SK-N-SH treated with all-trans-retinoic acid at 6 μM for 48 hours (cell line): ENCODE results near the gene KIAA1755.
A peak's percentile ranks its signal among the peaks of the same experiment; 100 is the strongest.

Experiments
- ATAC-seq: fragments of 200-7000 bp; cut with Tn5 transposase; 3 replicates; pipeline ENCODE4 v1.9.1; 2020; ENCODE audit warnings: mild to moderate bottlenecking, moderate library complexity
- ARNTL ChIP-seq: fragments of 450-650 bp; formaldehyde crosslinking; IDR thresholded peaks from 2 replicates; pipeline ENCODE4 v1.5.0; 2020; ENCODE audit warnings: low read depth, mild to moderate bottlenecking, moderate library complexity, borderline replicate concordance
- BACH2 ChIP-seq: fragments of 250-450 bp; sonication (Bioruptor Pico); IDR thresholded peaks from 2 replicates; pipeline ENCODE4 v1.9.0; 2021; ENCODE audit warnings: mild to moderate bottlenecking, borderline replicate concordance
- CSDC2 ChIP-seq: fragments of 250-450 bp; sonication (Bioruptor Pico); IDR thresholded peaks from 2 replicates; pipeline ENCODE4 v1.5.0; 2020; ENCODE audit warnings: mild to moderate bottlenecking, moderate library complexity
- ESRRG ChIP-seq: fragments of 250-450 bp; sonication (Bioruptor Pico); IDR thresholded peaks from 2 replicates; pipeline ENCODE4 v1.6.1; 2021; ENCODE audit warnings: mild to moderate bottlenecking
- GLIS3 ChIP-seq: fragments of 250-450 bp; sonication (Bioruptor Pico); IDR thresholded peaks from 2 replicates; pipeline ENCODE4 v1.5.0; 2020; ENCODE audit warnings: mild to moderate bottlenecking, moderate library complexity
- ISL1 ChIP-seq: fragments of 250-450 bp; sonication (Bioruptor Pico); IDR thresholded peaks from 2 replicates; pipeline ENCODE4 v2.1.2; 2022; ENCODE audit warnings: mild to moderate bottlenecking, moderate library complexity
- OSR1 ChIP-seq: fragments of 250-450 bp; sonication (Bioruptor Pico); IDR thresholded peaks from 2 replicates; pipeline ENCODE4 v1.8.0; 2022; ENCODE audit warnings: moderate library complexity, mild to moderate bottlenecking, inconsistent platforms
- PPARA ChIP-seq: fragments of 250-450 bp; sonication (Bioruptor Pico); IDR thresholded peaks from 2 replicates; pipeline ENCODE4 v1.5.0; 2020; ENCODE audit warnings: mild to moderate bottlenecking, borderline replicate concordance
- RARB ChIP-seq: fragments of 250-450 bp; sonication (Bioruptor Pico); IDR thresholded peaks from 2 replicates; pipeline ENCODE4 v1.8.0; 2021; ENCODE audit warnings: mild to moderate bottlenecking, moderate library complexity
- SNAI2 ChIP-seq: fragments of 250-450 bp; sonication (Bioruptor Pico); IDR thresholded peaks from 2 replicates; pipeline ENCODE4 v1.5.0; 2020; ENCODE audit warnings: mild to moderate bottlenecking, moderate library complexity
- TCF4 ChIP-seq: fragments of 250-450 bp; sonication (Bioruptor Pico); IDR thresholded peaks from 2 replicates; pipeline ENCODE4 v1.8.0; 2021; ENCODE audit warnings: mild to moderate bottlenecking, moderate library complexity, borderline replicate concordance
- TOX ChIP-seq: fragments of 250-450 bp; sonication (Bioruptor Pico); IDR thresholded peaks from 2 replicates; pipeline ENCODE4 v1.8.0; 2021; ENCODE audit warnings: mild to moderate bottlenecking, moderate library complexity, borderline replicate concordance
- ZC3H10 ChIP-seq: fragments of 250-450 bp; sonication (Bioruptor Pico); IDR thresholded peaks from 2 replicates; pipeline ENCODE4 v1.5.1; 2021; ENCODE audit warnings: mild to moderate bottlenecking, moderate library complexity
- ZFP3 ChIP-seq: fragments of 250-450 bp; sonication (Bioruptor Pico); IDR thresholded peaks from 2 replicates; pipeline ENCODE4 v1.5.0; 2020; ENCODE audit warnings: mild to moderate bottlenecking, moderate library complexity
- ZFP30 ChIP-seq: fragments of 450-650 bp; formaldehyde crosslinking; IDR thresholded peaks from 2 replicates; pipeline ENCODE4 v1.5.0; 2022; ENCODE audit warnings: mild to moderate bottlenecking, moderate library complexity
- ZNF565 ChIP-seq: fragments of 450-650 bp; formaldehyde crosslinking; conservative IDR thresholded peaks from 2 replicates; pipeline ENCODE4 v1.5.0; 2020; ENCODE audit warnings: low read depth, mild to moderate bottlenecking, moderate library complexity
- ZNF70 ChIP-seq: fragments of 450-650 bp; formaldehyde crosslinking; IDR thresholded peaks from 2 replicates; pipeline ENCODE4 v1.5.0; 2020; ENCODE audit warnings: mild to moderate bottlenecking, moderate library complexity
- ZNF8 ChIP-seq: fragments of 450-650 bp; formaldehyde crosslinking; IDR thresholded peaks from 2 replicates; pipeline ENCODE4 v1.5.0; 2020; ENCODE audit warnings: mild to moderate bottlenecking, moderate library complexity
- TF ChIP-seq, protein P1 (sequence below): fragments of 250-450 bp; sonication (Bioruptor Pico); IDR thresholded peaks from 2 replicates; pipeline ENCODE4 v1.5.1; 2021; ENCODE audit warnings: mild to moderate bottlenecking, moderate library complexity
- TF ChIP-seq, protein P2 (sequence below): fragments of 250-450 bp; sonication (Bioruptor Pico); IDR thresholded peaks from 2 replicates; pipeline ENCODE4 v1.5.1; 2020; ENCODE audit warnings: low read depth, mild to moderate bottlenecking, moderate library complexity
- TF ChIP-seq, protein P3 (sequence below): fragments of 250-450 bp; sonication (Bioruptor Pico); IDR thresholded peaks from 2 replicates; pipeline ENCODE4 v1.5.0; 2020; ENCODE audit warnings: mild to moderate bottlenecking, moderate library complexity
- TF ChIP-seq, protein P4 (sequence below): fragments of 250-450 bp; sonication (Bioruptor Pico); IDR thresholded peaks from 2 replicates; pipeline ENCODE4 v1.8.0; 2021; ENCODE audit warnings: low read depth, mild to moderate bottlenecking, moderate library complexity, borderline replicate concordance
- TF ChIP-seq, protein P5 (sequence below): fragments of 250-450 bp; sonication (Bioruptor Pico); IDR thresholded peaks from 2 replicates; pipeline ENCODE4 v1.8.0; 2020; ENCODE audit warnings: mild to moderate bottlenecking, moderate library complexity, borderline replicate concordance

KIAA1755 gene

DNA sequence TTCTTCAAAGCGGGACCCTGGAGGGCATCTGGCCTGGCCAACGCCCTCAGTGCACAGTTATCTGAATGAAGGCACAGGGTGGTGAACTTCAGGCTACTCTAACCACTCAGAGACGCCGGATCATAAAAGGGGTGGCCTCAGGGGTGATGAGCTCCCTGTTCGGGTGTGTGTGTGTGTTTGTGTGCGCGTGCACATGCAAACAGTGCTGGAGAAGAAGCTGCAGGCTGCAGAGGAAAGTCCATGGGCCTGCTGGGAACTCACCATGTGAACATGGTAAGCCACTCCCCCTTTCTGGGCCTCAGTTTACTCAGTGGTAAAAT is 42.0 kb downstream of the KIAA1755 start (continued):
- TF ChIP-seq ESRRG (CRISPR knock-in tag), result no peak
- TF ChIP-seq, protein P1, sequence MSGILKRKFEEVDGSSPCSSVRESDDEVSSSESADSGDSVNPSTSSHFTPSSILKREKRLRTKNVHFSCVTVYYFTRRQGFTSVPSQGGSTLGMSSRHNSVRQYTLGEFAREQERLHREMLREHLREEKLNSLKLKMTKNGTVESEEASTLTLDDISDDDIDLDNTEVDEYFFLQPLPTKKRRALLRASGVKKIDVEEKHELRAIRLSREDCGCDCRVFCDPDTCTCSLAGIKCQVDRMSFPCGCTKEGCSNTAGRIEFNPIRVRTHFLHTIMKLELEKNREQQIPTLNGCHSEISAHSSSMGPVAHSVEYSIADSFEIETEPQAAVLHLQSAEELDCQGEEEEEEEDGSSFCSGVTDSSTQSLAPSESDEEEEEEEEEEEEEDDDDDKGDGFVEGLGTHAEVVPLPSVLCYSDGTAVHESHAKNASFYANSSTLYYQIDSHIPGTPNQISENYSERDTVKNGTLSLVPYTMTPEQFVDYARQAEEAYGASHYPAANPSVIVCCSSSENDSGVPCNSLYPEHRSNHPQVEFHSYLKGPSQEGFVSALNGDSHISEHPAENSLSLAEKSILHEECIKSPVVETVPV (CRISPR knock-in tag), result no peak

DNA sequence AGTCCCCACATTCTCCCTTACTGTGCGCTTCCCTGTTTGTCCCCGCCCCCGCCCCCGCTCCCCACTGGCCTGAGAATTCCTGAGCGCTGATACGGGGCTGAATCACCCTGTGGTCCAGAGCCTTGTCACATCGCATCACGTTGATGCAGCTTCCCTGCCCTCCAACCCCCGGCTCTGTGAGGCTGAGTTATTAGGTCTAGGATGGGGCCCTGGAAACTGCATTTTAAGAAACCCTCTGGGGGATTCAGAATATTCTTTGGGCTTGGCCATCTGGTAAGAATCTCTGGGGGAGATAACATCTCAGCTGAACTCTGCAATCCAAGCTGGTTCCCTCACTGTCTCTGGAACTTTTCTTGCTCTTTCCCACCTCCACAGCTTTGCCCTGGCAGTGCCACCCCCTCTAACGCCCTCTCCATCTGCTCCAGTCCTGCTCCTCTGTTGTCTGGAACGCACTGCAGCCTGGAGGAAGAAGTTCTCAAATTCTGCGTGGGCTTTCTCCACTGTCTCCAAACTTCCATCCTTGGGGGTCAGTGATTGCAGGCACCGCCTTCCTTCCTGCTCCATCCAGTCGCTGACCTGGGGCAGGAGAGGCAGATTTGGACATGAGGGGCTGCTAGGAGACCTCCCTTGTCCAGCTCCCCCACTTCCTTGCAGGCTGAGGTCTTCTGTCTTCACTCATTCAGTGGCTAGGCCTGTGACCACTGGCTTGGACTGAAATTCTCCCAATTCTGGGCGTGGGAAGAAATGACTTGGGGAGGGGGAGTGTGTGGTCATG is 42.6 kb downstream of the KIAA1755 start:
- peak; percentile 89 for ATAC-seq

More for the DNA sequence above, 42.6 kb downstream of the KIAA1755 start:
- TF ChIP-seq, protein P2, sequence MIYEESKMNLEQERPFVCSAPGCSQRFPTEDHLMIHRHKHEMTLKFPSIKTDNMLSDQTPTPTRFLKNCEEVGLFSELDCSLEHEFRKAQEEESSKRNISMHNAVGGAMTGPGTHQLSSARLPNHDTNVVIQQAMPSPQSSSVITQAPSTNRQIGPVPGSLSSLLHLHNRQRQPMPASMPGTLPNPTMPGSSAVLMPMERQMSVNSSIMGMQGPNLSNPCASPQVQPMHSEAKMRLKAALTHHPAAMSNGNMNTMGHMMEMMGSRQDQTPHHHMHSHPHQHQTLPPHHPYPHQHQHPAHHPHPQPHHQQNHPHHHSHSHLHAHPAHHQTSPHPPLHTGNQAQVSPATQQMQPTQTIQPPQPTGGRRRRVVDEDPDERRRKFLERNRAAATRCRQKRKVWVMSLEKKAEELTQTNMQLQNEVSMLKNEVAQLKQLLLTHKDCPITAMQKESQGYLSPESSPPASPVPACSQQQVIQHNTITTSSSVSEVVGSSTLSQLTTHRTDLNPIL (CRISPR knock-in tag), result 0 out of 2 replicates have a peak, but pooled peaks have one; percentile 28
- TF ChIP-seq PPARA (CRISPR knock-in tag) (no peak), BACH2 (CRISPR knock-in tag) (no peak), RARB (CRISPR knock-in tag) (peak; percentile 49; the same call in 1 of the 2 replicates), GLIS3 (no peak), ZNF8 (no peak), CSDC2 (CRISPR knock-in tag) (0 out of 2 replicates have a peak, but pooled peaks have one; percentile 35), SNAI2 (CRISPR knock-in tag) (peak; percentile 61; the same call in 1 of the 2 replicates), TOX (CRISPR knock-in tag) (no peak), ARNTL (no peak), ZC3H10 (CRISPR knock-in tag) (peak; percentile 29; the same call in 1 of the 2 replicates), ISL1 (peak; percentile 80), TCF4 (peak; percentile 80), OSR1 (no peak), ZNF70 (CRISPR knock-in tag) (peak; percentile 76), ESRRG (CRISPR knock-in tag) (no peak), ZFP30 (CRISPR knock-in tag) (no peak), ZFP3 (no peak), ZNF565 (CRISPR knock-in tag) (no peak)
- TF ChIP-seq, protein P3, sequence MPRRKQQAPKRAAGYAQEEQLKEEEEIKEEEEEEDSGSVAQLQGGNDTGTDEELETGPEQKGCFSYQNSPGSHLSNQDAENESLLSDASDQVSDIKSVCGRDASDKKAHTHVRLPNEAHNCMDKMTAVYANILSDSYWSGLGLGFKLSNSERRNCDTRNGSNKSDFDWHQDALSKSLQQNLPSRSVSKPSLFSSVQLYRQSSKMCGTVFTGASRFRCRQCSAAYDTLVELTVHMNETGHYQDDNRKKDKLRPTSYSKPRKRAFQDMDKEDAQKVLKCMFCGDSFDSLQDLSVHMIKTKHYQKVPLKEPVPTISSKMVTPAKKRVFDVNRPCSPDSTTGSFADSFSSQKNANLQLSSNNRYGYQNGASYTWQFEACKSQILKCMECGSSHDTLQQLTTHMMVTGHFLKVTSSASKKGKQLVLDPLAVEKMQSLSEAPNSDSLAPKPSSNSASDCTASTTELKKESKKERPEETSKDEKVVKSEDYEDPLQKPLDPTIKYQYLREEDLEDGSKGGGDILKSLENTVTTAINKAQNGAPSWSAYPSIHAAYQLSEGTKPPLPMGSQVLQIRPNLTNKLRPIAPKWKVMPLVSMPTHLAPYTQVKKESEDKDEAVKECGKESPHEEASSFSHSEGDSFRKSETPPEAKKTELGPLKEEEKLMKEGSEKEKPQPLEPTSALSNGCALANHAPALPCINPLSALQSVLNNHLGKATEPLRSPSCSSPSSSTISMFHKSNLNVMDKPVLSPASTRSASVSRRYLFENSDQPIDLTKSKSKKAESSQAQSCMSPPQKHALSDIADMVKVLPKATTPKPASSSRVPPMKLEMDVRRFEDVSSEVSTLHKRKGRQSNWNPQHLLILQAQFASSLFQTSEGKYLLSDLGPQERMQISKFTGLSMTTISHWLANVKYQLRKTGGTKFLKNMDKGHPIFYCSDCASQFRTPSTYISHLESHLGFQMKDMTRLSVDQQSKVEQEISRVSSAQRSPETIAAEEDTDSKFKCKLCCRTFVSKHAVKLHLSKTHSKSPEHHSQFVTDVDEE (CRISPR knock-in tag), result peak; percentile 44; the same call in 1 of the 2 replicates
- TF ChIP-seq, protein P4, sequence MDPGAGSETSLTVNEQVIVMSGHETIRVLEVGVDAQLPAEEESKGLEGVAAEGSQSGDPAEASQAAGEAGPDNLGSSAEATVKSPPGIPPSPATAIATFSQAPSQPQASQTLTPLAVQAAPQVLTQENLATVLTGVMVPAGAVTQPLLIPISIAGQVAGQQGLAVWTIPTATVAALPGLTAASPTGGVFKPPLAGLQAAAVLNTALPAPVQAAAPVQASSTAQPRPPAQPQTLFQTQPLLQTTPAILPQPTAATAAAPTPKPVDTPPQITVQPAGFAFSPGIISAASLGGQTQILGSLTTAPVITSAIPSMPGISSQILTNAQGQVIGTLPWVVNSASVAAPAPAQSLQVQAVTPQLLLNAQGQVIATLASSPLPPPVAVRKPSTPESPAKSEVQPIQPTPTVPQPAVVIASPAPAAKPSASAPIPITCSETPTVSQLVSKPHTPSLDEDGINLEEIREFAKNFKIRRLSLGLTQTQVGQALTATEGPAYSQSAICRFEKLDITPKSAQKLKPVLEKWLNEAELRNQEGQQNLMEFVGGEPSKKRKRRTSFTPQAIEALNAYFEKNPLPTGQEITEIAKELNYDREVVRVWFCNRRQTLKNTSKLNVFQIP (CRISPR knock-in tag), result no peak
- TF ChIP-seq, protein P1 (CRISPR knock-in tag), result no peak
- TF ChIP-seq, protein P5, sequence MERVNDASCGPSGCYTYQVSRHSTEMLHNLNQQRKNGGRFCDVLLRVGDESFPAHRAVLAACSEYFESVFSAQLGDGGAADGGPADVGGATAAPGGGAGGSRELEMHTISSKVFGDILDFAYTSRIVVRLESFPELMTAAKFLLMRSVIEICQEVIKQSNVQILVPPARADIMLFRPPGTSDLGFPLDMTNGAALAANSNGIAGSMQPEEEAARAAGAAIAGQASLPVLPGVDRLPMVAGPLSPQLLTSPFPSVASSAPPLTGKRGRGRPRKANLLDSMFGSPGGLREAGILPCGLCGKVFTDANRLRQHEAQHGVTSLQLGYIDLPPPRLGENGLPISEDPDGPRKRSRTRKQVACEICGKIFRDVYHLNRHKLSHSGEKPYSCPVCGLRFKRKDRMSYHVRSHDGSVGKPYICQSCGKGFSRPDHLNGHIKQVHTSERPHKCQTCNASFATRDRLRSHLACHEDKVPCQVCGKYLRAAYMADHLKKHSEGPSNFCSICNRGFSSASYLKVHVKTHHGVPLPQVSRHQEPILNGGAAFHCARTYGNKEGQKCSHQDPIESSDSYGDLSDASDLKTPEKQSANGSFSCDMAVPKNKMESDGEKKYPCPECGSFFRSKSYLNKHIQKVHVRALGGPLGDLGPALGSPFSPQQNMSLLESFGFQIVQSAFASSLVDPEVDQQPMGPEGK (CRISPR knock-in tag), result peak; percentile 54; the same call in 1 of the 2 replicates
